Measurements from ENCODE around the gene NUP155.
A peak's percentile ranks its signal among the peaks of the same experiment; 100 is the strongest.
"Not testable (repeated sequence)": the region's sequence is repeated elsewhere in the genome, so short reads cannot be mapped to it uniquely, and the experiment has no call there.

NUP155 gene

GRCh38 chr5:37275511-37275910 is 95.4 kb downstream of the NUP155 start:
- DNase-seq (ENCODE audit: low read depth) = no peak

- DNase-seq (ENCODE audit: low read depth) = no peak
Measured at GRCh38 chr5:37272511-37272910, 98.4 kb downstream of the NUP155 start.

DNA sequence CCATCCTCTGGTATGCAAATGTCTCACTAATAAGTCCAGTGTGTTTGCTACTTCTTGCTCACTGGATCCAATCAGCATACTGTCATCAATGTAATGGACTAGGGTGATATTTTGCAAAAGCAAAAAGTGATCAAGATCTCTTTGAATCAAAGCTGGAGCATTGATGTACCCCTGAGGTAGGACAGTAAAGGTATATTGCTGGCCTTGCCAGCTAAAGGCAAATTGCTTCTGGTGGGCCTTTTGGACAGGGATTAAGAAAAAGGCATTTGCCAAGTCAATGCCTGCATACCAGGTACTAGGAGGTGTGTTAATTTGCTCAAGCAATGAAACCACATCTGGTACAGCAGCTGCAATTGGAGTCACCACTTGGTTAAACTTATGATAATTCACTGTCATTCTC is 102.8 kb downstream of the NUP155 start:
- DNase-seq (ENCODE audit: low read depth) = not testable (repeated sequence)

GRCh38 chr5:37255774-37256358 is 115.0 kb downstream of the NUP155 start:
- no peak for DNase-seq (ENCODE audit: low read depth)

- DNase-seq (ENCODE audit: low read depth) = no peak
Measured at GRCh38 chr5:37254581-37254980, 116.3 kb downstream of the NUP155 start.

- no peak for DNase-seq (ENCODE audit: low read depth)
Measured at GRCh38 chr5:37251665-37252064, 119.2 kb downstream of the NUP155 start.

GRCh38 chr5:37249815-37250164 is 121.1 kb downstream of the NUP155 start:
- DNase-seq (ENCODE audit: low read depth) = no peak

- DNase-seq (ENCODE audit: low read depth) = peak; percentile 41
Measured at GRCh38 chr5:37248970-37249814, 121.7 kb downstream of the NUP155 start, which contains the start of gene CPLANE1. TSS of gene CPLANE1 (minus strand) at chr5:37249376. CDS start at chr5:37247698, 1,678 bp downstream.

DNA sequence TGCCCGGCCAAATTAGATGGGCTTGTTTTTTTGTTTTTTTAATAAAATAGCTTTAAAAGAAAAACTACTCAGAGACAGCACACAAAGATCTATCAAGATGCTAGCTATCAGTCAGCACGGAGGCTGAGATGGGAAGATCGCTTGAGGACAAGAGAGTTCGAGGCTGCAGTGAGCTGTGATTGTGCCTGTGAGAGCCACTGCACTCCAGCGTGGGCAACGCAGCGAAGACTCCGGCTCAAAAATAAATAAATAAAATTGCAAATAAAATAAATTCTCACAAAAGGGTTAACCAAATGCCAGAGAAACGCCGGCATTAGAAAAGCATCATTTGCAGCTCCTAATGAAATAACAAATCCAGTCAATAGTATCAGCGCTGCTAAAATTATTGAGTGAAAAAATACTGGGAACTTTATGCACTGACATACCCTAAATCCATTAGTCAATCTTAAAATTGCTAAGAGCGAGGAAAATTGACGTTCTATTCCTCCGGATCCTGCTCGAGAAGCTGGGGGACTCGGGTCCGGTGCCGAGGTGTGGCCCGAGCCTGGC is 122.4 kb downstream of the NUP155 start:
- DNase-seq (ENCODE audit: low read depth) = no peak

DNA sequence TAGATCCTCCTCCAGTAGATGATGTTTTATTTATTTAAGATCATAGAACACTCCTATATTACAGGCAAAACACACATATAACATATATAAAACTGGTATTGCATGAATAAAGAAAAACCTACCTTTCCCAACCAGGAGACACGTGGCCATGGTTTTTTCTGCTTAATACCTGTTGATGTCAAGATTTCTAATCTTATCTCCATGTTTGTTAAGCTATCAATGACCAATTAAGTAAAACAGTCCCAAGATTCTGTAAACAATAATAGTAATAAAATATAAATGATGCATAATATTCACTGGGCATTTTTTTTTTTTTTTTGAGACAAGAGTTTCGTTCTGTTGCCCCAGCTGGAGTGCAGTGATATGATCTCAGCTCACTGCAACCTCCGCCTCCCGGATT is 123.4 kb downstream of the NUP155 start:
- DNase-seq (ENCODE audit: low read depth) = no peak

GRCh38 chr5:37247036-37247435 is 123.9 kb downstream of the NUP155 start:
- DNase-seq (ENCODE audit: low read depth) = no peak
